MM.1S (cell line): Measurements from ENCODE around the gene ARPP21.

Experiments used
- DNase-seq: peaks from one replicate; pipeline ENCODE4 v3.0.0-alpha.2; 2015
- H2AFZ ChIP-seq: fragments of 300-600 bp; sonication (generic); 2 replicates; pipeline ENCODE4 v1.6.0; 2016; ENCODE audit warnings: antibody characterized with exemption, low read length
- H3F3A ChIP-seq: fragments of 300-600 bp; sonication (generic); 2 replicates; pipeline ENCODE4 v1.6.1; 2016; ENCODE audit warnings: mild to moderate bottlenecking, antibody characterized with exemption, low read length, moderate library complexity, mixed read lengths; ENCODE audit not compliant: insufficient read depth
- H3K27ac ChIP-seq: fragments of 300-600 bp; sonication (generic); 2 replicates; pipeline ENCODE4 v1.5.1; 2016; ENCODE audit warnings: mild to moderate bottlenecking, low read length
- H3K27me3 ChIP-seq: fragments of 300-600 bp; sonication (generic); replicated peaks from 2 replicates; pipeline ENCODE4 v1.6.0; 2016; ENCODE audit warnings: low read length; ENCODE audit not compliant: insufficient read depth
- H3K36me3 ChIP-seq: fragments of 300-600 bp; sonication (generic); replicated peaks from 2 replicates; pipeline ENCODE4 v1.6.1; 2016; ENCODE audit warnings: mild to moderate bottlenecking, low read length, mixed read lengths; ENCODE audit not compliant: insufficient read depth
- H3K4me1 ChIP-seq: fragments of 300-600 bp; sonication (generic); 2 replicates; pipeline ENCODE4 v1.6.1; 2016; ENCODE audit warnings: low read length, mixed read lengths
- H3K4me2 ChIP-seq: fragments of 300-600 bp; sonication (generic); 2 replicates; pipeline ENCODE4 v1.6.0; 2016; ENCODE audit warnings: low read depth, low read length
- H3K4me3 ChIP-seq: fragments of 300-600 bp; sonication (generic); 2 replicates; pipeline ENCODE4 v1.5.1; 2016; ENCODE audit warnings: low read length, mixed read lengths
- H3K79me2 ChIP-seq: fragments of 300-600 bp; sonication (generic); 2 replicates; pipeline ENCODE4 v1.6.1; 2016; ENCODE audit warnings: mixed run types, low read length, mixed read lengths
- H3K9ac ChIP-seq: fragments of 300-600 bp; sonication (generic); 2 replicates; pipeline ENCODE4 v1.6.1; 2016; ENCODE audit warnings: low read length, mixed read lengths
- H3K9me2 ChIP-seq: fragments of 300-600 bp; sonication (generic); replicated peaks from 2 replicates; pipeline ENCODE4 v1.6.1; 2016; ENCODE audit warnings: mild to moderate bottlenecking, low read length, mixed read lengths; ENCODE audit not compliant: insufficient read depth
- H3K9me3 ChIP-seq: fragments of 300-600 bp; sonication (generic); replicated peaks from 2 replicates; pipeline ENCODE4 v1.6.1; 2016; ENCODE audit warnings: mild to moderate bottlenecking, low read length, mixed read lengths; ENCODE audit not compliant: insufficient read depth
- H4K20me1 ChIP-seq: fragments of 300-600 bp; sonication (generic); 2 replicates; pipeline ENCODE4 v1.6.1; 2016; ENCODE audit warnings: mild to moderate bottlenecking, low read length, moderate library complexity, mixed read lengths; ENCODE audit not compliant: insufficient read depth
- EZH2 ChIP-seq: fragments of 300-600 bp; sonication (generic); optimal IDR thresholded peaks from 2 replicates; pipeline ENCODE3; 2017; ENCODE audit warnings: low read depth, mild to moderate bottlenecking, antibody characterized with exemption, low read length, mixed read lengths
- EZH2phosphoT487 ChIP-seq: fragments of 300-600 bp; sonication (generic); IDR thresholded peaks from 2 replicates; pipeline ENCODE4 v1.6.1; 2018; ENCODE audit warnings: antibody characterized with exemption, low read length
- TF ChIP-seq, protein P1 (sequence below): fragments of 300-600 bp; sonication (generic); IDR thresholded peaks from 2 replicates; pipeline ENCODE4 v1.5.1; 2016; ENCODE audit warnings: antibody characterized with exemption, low read length, mixed read lengths

ARPP21 gene

GRCh38 chr3:35663471-35663870 lies 24.1 kb downstream of the ARPP21 start:
- no peaks in the 10 kb centered on the region for H3K79me2 ChIP-seq
- no peaks in the 10 kb centered on the region for H3K9me3 ChIP-seq
- no peaks in the 10 kb centered on the region for H3K27me3 ChIP-seq
- no peaks in the 10 kb centered on the region for H3K4me1 ChIP-seq
- no peak overlapping the region for H2AFZ ChIP-seq
- H3K27ac ChIP-seq: no peak overlapping the region
- H3F3A ChIP-seq: no peaks in the 10 kb centered on the region
- H3K9ac ChIP-seq: no peak overlapping the region
- H4K20me1 ChIP-seq: no peaks in the 10 kb centered on the region
- no peak for TF ChIP-seq EZH2
- TF ChIP-seq, protein P1, sequence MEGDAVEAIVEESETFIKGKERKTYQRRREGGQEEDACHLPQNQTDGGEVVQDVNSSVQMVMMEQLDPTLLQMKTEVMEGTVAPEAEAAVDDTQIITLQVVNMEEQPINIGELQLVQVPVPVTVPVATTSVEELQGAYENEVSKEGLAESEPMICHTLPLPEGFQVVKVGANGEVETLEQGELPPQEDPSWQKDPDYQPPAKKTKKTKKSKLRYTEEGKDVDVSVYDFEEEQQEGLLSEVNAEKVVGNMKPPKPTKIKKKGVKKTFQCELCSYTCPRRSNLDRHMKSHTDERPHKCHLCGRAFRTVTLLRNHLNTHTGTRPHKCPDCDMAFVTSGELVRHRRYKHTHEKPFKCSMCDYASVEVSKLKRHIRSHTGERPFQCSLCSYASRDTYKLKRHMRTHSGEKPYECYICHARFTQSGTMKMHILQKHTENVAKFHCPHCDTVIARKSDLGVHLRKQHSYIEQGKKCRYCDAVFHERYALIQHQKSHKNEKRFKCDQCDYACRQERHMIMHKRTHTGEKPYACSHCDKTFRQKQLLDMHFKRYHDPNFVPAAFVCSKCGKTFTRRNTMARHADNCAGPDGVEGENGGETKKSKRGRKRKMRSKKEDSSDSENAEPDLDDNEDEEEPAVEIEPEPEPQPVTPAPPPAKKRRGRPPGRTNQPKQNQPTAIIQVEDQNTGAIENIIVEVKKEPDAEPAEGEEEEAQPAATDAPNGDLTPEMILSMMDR: no peak
- no peak for TF ChIP-seq EZH2phosphoT487
- no peak overlapping the region for H3K4me2 ChIP-seq
- H3K9me2 ChIP-seq: no peaks in the 10 kb centered on the region
- no peaks in the 10 kb centered on the region for H3K36me3 ChIP-seq
- DNase-seq: no peak
- no peak overlapping the region for H3K4me3 ChIP-seq

DNA sequence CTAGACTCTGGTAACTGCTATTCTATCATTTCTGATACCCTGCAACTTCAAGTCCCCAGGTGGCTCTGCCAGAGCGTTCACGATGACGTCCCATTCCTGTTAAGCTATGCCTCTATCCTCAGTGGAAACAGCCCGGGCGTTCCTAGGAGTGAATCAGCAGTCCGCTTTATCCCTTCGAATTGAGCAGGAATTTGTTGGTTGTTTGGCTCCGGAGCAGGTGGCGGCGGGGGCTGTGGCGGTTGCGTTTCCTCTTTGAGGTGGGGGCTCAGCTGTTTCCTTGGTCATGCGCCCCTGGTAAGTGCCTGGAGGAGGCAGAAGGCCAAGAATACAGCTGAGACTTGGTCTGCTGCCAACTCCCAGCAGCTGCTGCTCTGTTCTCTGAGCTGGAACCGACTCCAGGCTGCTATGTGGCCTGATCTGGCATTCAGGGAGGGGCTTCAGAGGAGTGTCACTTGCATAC lies 25.2 kb downstream of the ARPP21 start:
- H3K4me1 ChIP-seq: no peaks in the 10 kb centered on the region
- no peak overlapping the region for H3K27ac ChIP-seq
- no peaks in the 10 kb centered on the region for H4K20me1 ChIP-seq
- TF ChIP-seq EZH2phosphoT487 (no peak), EZH2 (no peak)
- TF ChIP-seq, protein P1: no peak
- H3K4me2 ChIP-seq: no peak overlapping the region
- H3K79me2 ChIP-seq: no peaks in the 10 kb centered on the region
- H3K9ac ChIP-seq: no peak overlapping the region
- H3K9me2 ChIP-seq: no peaks in the 10 kb centered on the region
- no peak for DNase-seq
- no peaks in the 10 kb centered on the region for H3K9me3 ChIP-seq
- H3K27me3 ChIP-seq: no peaks in the 10 kb centered on the region
- no peaks in the 10 kb centered on the region for H3K36me3 ChIP-seq
- no peak overlapping the region for H3K4me3 ChIP-seq
- no peak overlapping the region for H2AFZ ChIP-seq
- no peaks in the 10 kb centered on the region for H3F3A ChIP-seq

DNA sequence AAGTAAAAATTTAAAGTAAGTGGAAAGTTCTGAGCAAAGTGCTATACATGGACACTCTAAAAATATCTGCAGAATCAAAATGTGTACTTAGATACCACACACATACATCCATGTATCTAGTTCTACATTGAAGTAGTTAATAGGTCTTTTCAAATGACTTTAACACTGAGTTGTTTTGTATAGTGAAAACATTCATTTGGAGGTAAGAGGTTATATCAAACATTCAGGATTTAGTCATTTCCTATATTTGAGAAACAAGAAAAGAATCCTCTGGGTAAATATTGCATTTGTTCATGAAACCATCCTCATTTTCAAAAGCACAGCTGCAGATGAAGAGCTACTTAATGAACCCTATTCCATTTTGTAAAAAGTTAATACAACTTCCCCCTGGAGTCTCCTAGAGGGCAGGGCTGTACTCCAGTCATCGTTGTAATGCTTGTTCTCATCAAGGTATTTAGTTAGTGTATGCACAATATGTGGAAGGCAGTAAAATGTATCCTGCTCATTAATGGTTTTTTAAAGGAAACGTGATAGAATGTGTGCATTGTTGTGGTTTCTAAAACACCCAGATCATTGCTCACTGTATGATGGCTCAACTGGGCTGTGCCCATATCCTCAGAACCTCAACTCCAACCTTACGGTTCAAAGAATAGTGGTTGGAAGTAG lies 26.2 kb downstream of the ARPP21 start:
- no peak overlapping the region for H3K9ac ChIP-seq
- no peak overlapping the region for H3K4me2 ChIP-seq
- no peak overlapping the region for H3K27ac ChIP-seq
- H3K36me3 ChIP-seq: no peaks in the 10 kb centered on the region
- H2AFZ ChIP-seq: no peak overlapping the region
- H3K27me3 ChIP-seq: no peaks in the 10 kb centered on the region
- no peaks in the 10 kb centered on the region for H4K20me1 ChIP-seq
- DNase-seq: no peak
- no peaks in the 10 kb centered on the region for H3K79me2 ChIP-seq
- TF ChIP-seq EZH2 (no peak), EZH2phosphoT487 (no peak)
- TF ChIP-seq, protein P1: no peak
- no peaks in the 10 kb centered on the region for H3K9me2 ChIP-seq
- H3K4me1 ChIP-seq: no peaks in the 10 kb centered on the region
- no peaks in the 10 kb centered on the region for H3K9me3 ChIP-seq
- H3K4me3 ChIP-seq: no peak overlapping the region
- no peaks in the 10 kb centered on the region for H3F3A ChIP-seq
